ENCODE measurements around the gene C9orf153.

DNA sequence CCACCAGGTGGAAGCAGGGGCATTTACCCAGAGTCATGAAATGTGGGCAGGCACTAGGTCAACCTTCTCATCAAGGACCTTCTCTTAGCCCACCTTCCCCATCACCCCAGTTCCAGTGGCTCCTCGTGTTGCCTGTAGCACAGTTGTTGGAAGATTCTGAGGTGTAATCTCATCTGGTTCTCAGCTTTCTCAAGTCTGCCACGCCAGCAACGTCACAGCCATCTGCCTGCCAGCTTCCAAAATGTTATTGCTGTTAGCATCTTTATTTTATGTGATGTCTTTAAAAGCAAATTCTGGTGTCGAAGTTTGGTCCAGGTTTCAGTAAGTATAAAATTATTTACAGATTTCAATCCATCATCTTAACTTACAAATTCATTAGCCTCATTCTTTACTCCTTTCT is 10.7 kb downstream of the C9orf153 start:
- TF ChIP-seq, protein P1, sequence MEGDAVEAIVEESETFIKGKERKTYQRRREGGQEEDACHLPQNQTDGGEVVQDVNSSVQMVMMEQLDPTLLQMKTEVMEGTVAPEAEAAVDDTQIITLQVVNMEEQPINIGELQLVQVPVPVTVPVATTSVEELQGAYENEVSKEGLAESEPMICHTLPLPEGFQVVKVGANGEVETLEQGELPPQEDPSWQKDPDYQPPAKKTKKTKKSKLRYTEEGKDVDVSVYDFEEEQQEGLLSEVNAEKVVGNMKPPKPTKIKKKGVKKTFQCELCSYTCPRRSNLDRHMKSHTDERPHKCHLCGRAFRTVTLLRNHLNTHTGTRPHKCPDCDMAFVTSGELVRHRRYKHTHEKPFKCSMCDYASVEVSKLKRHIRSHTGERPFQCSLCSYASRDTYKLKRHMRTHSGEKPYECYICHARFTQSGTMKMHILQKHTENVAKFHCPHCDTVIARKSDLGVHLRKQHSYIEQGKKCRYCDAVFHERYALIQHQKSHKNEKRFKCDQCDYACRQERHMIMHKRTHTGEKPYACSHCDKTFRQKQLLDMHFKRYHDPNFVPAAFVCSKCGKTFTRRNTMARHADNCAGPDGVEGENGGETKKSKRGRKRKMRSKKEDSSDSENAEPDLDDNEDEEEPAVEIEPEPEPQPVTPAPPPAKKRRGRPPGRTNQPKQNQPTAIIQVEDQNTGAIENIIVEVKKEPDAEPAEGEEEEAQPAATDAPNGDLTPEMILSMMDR (IDR thresholded peaks at IDR 0.05), result no peak
- no peak for TF ChIP-seq ZFX (IDR thresholded peaks at IDR 0.05; ENCODE audit: borderline replicate concordance)

Measured in 22Rv1 (cell line).